Neural progenitor cell (in vitro differentiated cells): ENCODE measurements around the gene INKA1. TPM values are rescaled to one million over a fixed set of nuclear protein-coding genes. Genes with fewer than 3 reads are reported as not detected.
A peak's percentile ranks its signal among the peaks of the same experiment; 100 is the strongest.

Experiments used
- DNase-seq: peaks from one replicate; pipeline ENCODE4 v3.0.0-alpha.2; 2016; ENCODE audit warnings: low spot score
- H2AFZ ChIP-seq: fragments of 200-600 bp; sonication (generic); replicated peaks from 2 replicates; pipeline ENCODE4 v1.6.1; 2016; ENCODE audit warnings: antibody characterized with exemption
- H3F3A ChIP-seq: fragments of 200-600 bp; sonication (generic); 2 replicates; pipeline ENCODE4 v1.6.1; 2016; ENCODE audit warnings: antibody characterized with exemption, low read depth
- H3K27ac ChIP-seq: fragments of 200-600 bp; sonication (generic); 2 replicates; pipeline ENCODE4 v1.5.1; 2016; ENCODE audit warnings: mild to moderate bottlenecking
- H3K27me3 ChIP-seq: fragments of 200-600 bp; sonication (generic); 2 replicates; pipeline ENCODE4 v1.6.1; 2016; ENCODE audit warnings: mild to moderate bottlenecking, moderate library complexity
- H3K36me3 ChIP-seq: fragments of 200-600 bp; sonication (generic); 2 replicates; pipeline ENCODE4 v1.5.1; 2016
- H3K4me1 ChIP-seq: fragments of 200-600 bp; sonication (generic); 2 replicates; pipeline ENCODE4 v1.6.1; 2016; ENCODE audit warnings: mixed run types
- H3K4me2 ChIP-seq: fragments of 200-600 bp; sonication (generic); 2 replicates; pipeline ENCODE4 v1.6.1; 2016
- H3K4me3 ChIP-seq: fragments of 200-600 bp; sonication (generic); 2 replicates; pipeline ENCODE4 v1.5.1; 2016
- H3K79me2 ChIP-seq: fragments of 200-600 bp; sonication (generic); 2 replicates; pipeline ENCODE4 v1.6.1; 2016; ENCODE audit warnings: low read depth
- H3K9ac ChIP-seq: fragments of 200-600 bp; sonication (generic); 2 replicates; pipeline ENCODE4 v1.6.1; 2016
- H3K9me3 ChIP-seq: fragments of 200-600 bp; sonication (generic); 2 replicates; pipeline ENCODE4 v1.5.1; 2016; ENCODE audit warnings: low read depth
- H4K20me1 ChIP-seq: fragments of 200-600 bp; sonication (generic); 2 replicates; pipeline ENCODE4 v1.6.1; 2016; ENCODE audit warnings: low read depth
- H3K27ac Mint-ChIP-seq: 3 replicates; pipeline ENCODE4 v1.8.0; 2021; ENCODE audit warnings: mixed read lengths
- H3K27me3 Mint-ChIP-seq: 2 replicates; pipeline ENCODE4 v1.8.0; 2022; ENCODE audit warnings: low read depth, mild to moderate bottlenecking, inconsistent platforms, moderate library complexity, mixed read lengths; ENCODE audit not compliant: insufficient read depth
- H3K36me3 Mint-ChIP-seq: 3 replicates; pipeline ENCODE4 v1.8.0; 2021; ENCODE audit warnings: mixed read lengths
- H3K4me1 Mint-ChIP-seq: 3 replicates; pipeline ENCODE4 v1.8.0; 2021; ENCODE audit warnings: mixed read lengths
- H3K4me3 Mint-ChIP-seq: 3 replicates; pipeline ENCODE4 v1.8.0; 2021; ENCODE audit warnings: mild to moderate bottlenecking, moderate library complexity, mixed read lengths
- H3K9me3 Mint-ChIP-seq: 3 replicates; pipeline ENCODE4 v1.8.0; 2020; ENCODE audit warnings: mixed read lengths
- CTCF ChIP-seq: fragments of 200-600 bp; sonication (generic); IDR thresholded peaks from 2 replicates; pipeline ENCODE4 v1.5.1; 2017; ENCODE audit warnings: antibody characterized with exemption, mild to moderate bottlenecking
- EZH2 ChIP-seq: fragments of 200-600 bp; sonication (generic); IDR thresholded peaks from 2 replicates; pipeline ENCODE4 v1.6.1; 2017; ENCODE audit warnings: antibody characterized with exemption, mild to moderate bottlenecking, moderate library complexity
- EZH2phosphoT487 ChIP-seq: fragments of 200-600 bp; sonication (generic); IDR thresholded peaks from 2 replicates; pipeline ENCODE4 v1.6.1; 2017; ENCODE audit warnings: antibody characterized with exemption
- total RNA-seq: library from RNA; depleted of rRNA; stranded (reverse); fragments of >200 nt; gene quantifications from 2 replicates; pipeline ENCODE4 v1.2.3, GENCODE V29; 2015; ENCODE audit warnings: low replicate concordance

Gene INKA1
- total RNA-seq, 1 donor from 2014 or later: not detected

- no peak overlapping the region for H2AFZ ChIP-seq
- TF ChIP-seq EZH2: no peak
- TF ChIP-seq CTCF: no peak
- TF ChIP-seq EZH2phosphoT487: no peak
- no peaks in the 10 kb centered on the region for H3K4me1 ChIP-seq
- no peaks in the 10 kb centered on the region for H3K27me3 ChIP-seq
- H3F3A ChIP-seq: no peaks in the 10 kb centered on the region
- Mint-ChIP-seq H3K36me3 (peaks cover 11% of the 10 kb centered on the region), H3K4me1 (peaks cover 2% of the 10 kb centered on the region), H3K27ac (no peak overlapping the region), H3K27me3 (peaks cover 6% of the 10 kb centered on the region), H3K4me3 (no peak overlapping the region), H3K9me3 (no peaks in the 10 kb centered on the region)
- no peaks in the 10 kb centered on the region for H4K20me1 ChIP-seq
- no peaks in the 10 kb centered on the region for H3K36me3 ChIP-seq
- H3K4me3 ChIP-seq: no peak overlapping the region
- no peak overlapping the region for H3K9ac ChIP-seq
- DNase-seq: no peak
- no peak overlapping the region for H3K4me2 ChIP-seq
- no peak overlapping the region for H3K27ac ChIP-seq
- no peaks in the 10 kb centered on the region for H3K9me3 ChIP-seq
- no peaks in the 10 kb centered on the region for H3K79me2 ChIP-seq
Observed at GRCh38 chr3:49840388-49840787, 37.3 kb downstream of the INKA1 start.

DNA sequence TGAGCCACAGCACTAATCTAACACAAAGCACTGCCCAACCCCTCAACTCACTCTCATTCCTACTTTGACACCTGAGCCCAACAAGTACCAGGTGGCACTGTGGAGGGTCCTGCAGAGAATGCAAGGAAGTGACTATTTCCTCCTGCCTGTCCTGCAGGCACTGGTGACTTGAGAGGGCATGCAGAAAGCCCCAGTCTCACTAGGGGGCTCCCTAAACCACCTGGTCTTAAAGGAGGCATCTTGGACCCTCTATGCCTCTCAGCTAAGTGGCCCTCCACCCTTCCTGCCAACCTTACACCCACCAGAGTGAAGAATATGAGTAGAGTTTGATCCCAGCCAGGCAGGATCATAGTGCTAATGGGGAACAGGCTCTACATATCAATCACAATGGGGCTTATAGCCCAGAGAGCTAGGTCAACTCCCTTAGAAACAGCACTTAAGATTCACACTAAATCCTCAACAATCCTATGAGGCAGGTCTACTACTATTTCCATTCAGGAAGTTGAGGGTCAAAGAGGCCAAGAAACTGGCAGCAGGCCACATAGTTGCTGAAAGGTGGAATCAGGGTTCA, 38.1 kb downstream of the INKA1 start:
- H3K79me2 ChIP-seq: no peaks in the 10 kb centered on the region
- H3F3A ChIP-seq: no peaks in the 10 kb centered on the region
- no peak overlapping the region for H3K27ac ChIP-seq
- H2AFZ ChIP-seq: no peak overlapping the region
- no peaks in the 10 kb centered on the region for H3K4me1 ChIP-seq
- Mint-ChIP-seq H3K4me1 (peaks cover 5% of the 10 kb centered on the region), H3K27me3 (peaks cover 6% of the 10 kb centered on the region), H3K27ac (no peak overlapping the region), H3K4me3 (no peak overlapping the region), H3K36me3 (peaks cover 11% of the 10 kb centered on the region), H3K9me3 (no peaks in the 10 kb centered on the region)
- no peaks in the 10 kb centered on the region for H3K36me3 ChIP-seq
- no peaks in the 10 kb centered on the region for H3K27me3 ChIP-seq
- H4K20me1 ChIP-seq: no peaks in the 10 kb centered on the region
- H3K9me3 ChIP-seq: no peaks in the 10 kb centered on the region
- peak; percentile 45 for DNase-seq
- no peak overlapping the region for H3K4me2 ChIP-seq
- H3K9ac ChIP-seq: no peak overlapping the region
- TF ChIP-seq EZH2phosphoT487 (no peak), EZH2 (no peak), CTCF (peak; percentile 50)
- H3K4me3 ChIP-seq: no peak overlapping the region

DNA sequence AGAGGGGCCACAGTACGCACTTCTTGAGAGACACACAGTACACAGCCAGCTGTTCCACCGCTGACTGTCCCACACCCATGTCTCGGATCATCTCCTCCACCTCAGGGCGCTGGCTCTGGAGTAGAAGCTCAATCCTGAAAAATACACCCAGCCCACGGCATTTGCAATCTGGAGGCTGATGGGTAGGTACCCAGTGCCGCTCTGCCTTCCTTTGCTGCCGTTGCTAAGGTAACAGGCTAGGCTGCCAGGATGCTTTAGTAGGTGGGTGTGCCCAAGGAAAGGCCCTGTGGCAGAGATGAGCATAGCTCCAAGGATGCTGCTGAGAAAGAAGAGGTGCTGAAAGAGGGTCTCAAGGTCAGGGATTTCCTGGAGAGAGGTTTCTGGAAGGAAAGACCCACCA, 38.7 kb downstream of the INKA1 start:
- DNase-seq: no peak
- Mint-ChIP-seq H3K9me3 (no peaks in the 10 kb centered on the region), H3K27ac (no peak overlapping the region), H3K27me3 (peaks cover 6% of the 10 kb centered on the region), H3K4me1 (peaks cover 5% of the 10 kb centered on the region), H3K36me3 (peaks cover 11% of the 10 kb centered on the region), H3K4me3 (no peak overlapping the region)
- H3K27ac ChIP-seq: no peak overlapping the region
- no peaks in the 10 kb centered on the region for H3K27me3 ChIP-seq
- H3K4me3 ChIP-seq: no peak overlapping the region
- no peak overlapping the region for H2AFZ ChIP-seq
- TF ChIP-seq CTCF (no peak), EZH2 (no peak), EZH2phosphoT487 (no peak)
- H4K20me1 ChIP-seq: no peaks in the 10 kb centered on the region
- H3K4me1 ChIP-seq: no peaks in the 10 kb centered on the region
- H3K4me2 ChIP-seq: no peak overlapping the region
- no peaks in the 10 kb centered on the region for H3K36me3 ChIP-seq
- H3K9ac ChIP-seq: no peak overlapping the region
- H3K79me2 ChIP-seq: no peaks in the 10 kb centered on the region
- H3K9me3 ChIP-seq: no peaks in the 10 kb centered on the region
- no peaks in the 10 kb centered on the region for H3F3A ChIP-seq
